GM18499 (cell line): ENCODE measurements around the gene FRMPD4.

ENCODE experiments used
- ATAC-seq: cut with Tn5 transposase; IDR thresholded peaks from one replicate; pipeline ENCODE4 v1.9.1; 2021; ENCODE audit warnings: moderate number of reproducible peaks; ENCODE audit not compliant: insufficient read depth, unreplicated experiment

The FRMPD4 gene

DNA sequence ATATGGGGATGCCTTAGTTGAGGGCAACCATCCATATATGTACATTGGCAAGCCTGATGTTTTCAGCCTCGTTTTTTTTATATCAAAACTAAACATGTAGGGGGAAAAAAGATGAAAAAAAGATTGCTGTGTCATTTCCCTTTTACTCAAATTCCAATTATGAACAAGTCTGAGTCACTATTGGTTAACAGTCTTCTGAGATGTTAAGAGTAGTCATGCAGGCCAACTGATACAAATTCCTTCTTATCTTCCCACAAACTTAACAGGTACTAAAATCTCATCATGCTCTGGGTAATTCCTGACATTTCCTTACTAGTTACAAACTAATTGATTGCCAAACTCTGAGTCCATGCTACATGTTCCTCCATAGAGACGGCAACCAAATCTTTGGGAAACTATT is 222.1 kb downstream of the FRMPD4 start:
- no peak for ATAC-seq

DNA sequence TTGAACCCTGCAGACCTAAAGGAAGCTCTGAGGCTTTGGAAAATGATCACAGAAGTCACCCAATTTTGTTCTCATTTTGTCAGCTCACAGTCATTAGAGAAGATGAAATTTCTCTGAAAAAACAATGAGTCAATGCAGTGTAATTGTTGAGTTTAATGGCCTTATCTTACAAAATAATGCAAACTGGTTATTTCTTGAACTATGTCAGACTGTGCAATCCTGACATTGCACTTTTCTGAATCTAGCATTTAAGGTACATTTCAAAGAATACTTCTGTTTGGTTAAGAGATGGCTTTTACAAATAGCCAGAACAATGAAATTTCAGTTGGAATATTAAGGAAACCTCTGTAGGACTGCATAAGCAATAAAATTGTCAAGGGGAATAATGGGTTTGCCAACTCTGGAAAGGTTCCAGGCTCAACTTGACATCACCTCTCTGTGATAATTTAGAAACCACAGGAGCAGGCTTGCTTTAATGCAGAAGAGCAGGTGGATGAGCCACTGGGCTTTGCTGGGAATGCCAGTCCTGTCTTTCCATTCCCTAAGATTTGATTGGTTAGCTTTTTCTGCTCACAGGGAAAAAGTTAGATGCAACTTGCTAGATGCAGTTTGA is 222.8 kb downstream of the FRMPD4 start:
- no peak for ATAC-seq

DNA sequence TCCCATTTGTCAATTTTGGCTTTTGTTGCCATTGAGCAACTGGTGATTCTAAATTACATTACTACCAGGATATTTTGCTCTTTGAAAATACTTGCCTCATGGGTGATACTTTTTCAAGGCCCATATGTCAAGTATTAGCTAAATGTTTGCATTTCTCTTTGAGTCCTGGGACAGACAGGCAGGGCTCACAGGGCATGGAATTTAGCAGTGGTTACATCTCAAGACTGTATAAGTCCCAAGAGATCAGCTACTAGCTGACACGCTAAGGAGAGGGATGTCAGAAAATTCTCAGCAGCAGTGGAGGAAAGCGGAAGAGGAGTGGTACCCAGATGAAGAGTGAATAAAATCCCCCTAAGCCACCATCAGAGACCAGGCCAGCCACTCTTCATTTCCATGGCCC is 224.9 kb downstream of the FRMPD4 start:
- ATAC-seq = no peak

DNA sequence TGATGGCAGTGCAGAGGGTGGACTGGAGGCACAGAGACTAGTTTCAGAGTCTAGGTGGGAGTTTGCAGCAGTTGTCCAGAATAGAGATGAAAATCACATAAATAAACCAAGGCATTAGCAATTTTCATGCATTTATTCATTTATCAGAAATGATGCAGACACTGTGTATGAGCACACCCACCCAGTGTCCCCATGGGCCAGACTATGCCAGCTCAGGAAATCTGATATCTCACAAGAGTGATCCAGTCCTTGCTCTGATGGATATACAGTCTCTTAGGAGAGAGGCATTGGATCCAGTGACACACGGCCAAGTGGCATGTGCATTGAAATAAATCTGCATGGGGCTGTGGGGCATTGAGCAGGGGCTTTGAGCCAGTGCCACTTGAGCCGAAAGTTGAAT is 228.2 kb downstream of the FRMPD4 start:
- ATAC-seq = no peak

DNA sequence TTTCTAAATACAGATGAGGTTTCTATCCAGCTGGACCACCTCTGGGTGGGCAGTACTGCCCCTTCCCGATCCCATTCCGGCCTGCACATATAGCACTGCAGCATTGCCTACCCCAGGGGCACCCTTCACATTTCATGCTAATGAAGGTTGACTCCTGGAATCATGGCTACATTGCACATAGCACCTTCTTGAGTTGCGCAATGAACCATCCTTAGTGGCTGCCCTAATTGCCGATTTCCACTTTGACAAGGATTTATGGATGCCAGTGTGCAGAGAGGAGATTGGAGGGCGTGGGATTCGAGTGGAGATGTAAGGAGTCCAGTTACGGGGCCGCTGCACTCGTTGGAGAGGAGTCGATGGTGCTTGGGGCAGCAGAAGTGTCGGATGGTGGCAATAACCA is 229.0 kb downstream of the FRMPD4 start:
- no peak for ATAC-seq

DNA sequence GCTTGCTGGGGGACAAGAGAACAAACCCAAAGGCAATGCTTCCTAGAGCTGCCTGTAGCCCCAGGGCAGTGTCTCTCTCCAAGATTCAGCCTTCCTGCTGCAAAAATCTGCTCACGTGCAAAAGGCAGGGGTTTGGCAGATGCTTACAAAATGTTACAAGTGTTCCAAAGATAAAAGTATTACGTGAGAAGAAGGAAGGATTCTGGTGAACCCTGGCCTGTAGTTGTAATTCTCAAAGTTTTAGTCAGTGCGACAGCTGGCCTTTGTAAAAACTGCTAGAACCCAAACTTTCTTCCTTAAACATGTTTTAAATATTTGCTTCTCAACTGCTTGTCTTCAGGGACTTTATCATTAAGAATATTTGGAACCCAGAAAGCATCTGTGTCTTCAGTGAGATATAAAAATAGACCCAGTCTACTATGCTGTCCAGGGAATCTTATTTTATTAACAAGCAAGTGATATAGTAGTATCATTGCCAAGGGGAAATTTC is 232.3 kb downstream of the FRMPD4 start:
- ATAC-seq = no peak

DNA sequence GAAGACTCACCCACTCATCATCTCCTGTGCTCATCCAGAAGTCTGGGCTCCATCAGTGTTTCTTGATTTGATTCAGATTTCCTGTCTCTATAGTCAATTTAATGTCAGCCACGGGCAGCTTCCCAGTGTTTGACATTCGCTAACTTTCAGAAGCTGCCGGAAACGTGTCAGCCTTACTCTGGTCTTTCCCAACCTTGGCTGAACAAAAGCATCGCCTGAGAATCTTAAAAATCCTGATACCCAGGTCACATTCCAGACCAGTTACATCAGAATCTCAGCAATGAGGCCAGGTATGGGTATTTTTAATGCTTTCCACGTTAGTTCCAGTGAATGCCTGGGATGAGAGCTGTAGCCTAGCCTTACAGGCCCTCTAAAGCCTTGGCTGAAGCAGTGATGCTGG is 233.8 kb downstream of the FRMPD4 start:
- ATAC-seq = no peak

DNA sequence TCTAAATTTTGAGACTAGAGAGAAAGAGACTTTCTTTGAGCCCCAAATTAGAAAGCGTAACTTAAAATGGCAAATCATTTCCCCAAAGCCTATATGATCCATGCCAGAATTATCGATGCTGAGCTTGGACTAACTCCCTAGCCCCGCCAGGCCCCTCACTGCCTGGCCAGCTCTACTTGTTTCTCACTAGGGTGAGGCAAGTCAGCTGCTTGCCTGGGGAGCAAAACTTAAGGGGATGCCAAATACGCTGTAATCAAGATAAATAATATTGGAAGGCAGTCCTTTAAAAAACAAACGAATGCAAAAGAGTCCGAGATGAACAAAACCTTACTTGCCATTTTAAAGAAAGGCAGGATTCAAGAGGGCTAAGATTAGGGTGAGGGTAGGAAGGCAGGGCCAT is 236.0 kb downstream of the FRMPD4 start:
- ATAC-seq = no peak

DNA sequence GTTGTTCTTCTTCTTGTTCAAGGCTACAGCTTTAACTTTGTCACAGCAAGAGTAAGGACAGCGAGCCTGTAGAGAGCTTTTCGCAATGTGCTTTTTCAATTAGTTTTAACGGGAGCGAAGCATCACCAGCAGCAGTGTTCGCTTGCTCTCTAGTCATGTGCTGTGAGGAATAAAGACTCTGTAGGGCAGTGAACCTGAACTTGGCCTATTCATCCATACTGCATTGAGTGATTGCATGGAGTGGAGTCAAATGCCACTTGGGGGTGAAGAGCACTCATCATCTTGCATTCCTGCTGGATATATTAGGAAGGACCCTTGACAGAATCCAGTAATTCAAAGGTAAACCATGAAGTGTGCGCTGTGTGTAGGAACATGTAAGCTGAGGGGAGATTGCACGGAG is 240.0 kb downstream of the FRMPD4 start:
- no peak for ATAC-seq

DNA sequence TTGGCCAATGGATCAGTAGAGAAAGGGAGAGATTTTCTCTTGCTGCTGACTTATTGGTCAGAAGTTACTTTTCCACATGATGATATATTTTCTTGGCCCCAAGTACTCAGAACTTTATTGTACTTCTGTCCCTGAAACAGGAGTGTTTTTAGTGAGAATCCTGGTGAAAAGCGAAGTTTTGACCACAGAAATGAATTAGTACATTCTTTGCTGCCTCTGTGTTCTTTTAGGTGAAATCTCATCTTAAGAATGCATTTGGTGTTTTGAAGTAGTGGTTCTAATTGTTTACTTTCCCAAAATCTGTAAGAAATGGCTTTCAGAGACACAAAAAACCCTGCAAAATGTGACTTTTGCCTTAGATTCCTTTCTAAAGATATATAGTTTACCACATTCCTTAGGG is 240.4 kb downstream of the FRMPD4 start:
- no peak for ATAC-seq

DNA sequence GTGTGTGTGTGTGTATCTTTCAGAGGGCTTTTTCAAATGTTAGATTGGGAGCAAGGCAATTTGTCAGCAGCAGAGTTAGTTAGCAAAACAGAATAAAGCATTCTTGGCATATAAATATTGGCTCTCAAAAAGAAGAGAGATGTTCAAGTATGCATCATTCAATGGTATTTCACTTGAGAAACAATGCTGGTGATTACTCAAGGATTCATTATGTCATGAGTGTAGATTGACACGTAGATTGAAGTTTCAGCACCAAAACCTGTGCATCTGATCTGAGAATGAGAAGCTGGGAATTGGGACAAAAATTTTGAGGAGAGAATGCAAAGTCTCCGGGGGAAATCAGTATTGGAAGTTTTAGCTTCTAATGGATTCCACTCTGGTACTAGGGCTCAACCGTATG is 241.4 kb downstream of the FRMPD4 start:
- ATAC-seq = no peak

DNA sequence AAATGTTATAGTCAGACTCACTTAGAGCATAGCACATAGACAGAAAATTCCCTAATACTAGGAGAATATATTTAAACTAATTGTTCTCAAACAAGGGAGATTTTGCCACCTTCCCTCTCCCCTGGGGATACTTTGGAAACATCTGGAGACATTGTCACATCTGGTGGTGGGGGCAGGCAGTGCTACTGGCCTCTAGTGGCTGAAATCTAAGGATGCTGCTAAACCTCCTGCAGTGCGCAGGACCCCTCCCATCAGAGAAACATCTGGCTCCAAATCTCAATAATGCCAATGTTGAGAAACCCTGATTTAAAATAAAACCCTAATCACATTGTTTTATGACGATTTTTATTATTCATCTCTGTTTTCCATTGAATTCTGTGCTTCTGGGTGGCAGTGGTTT is 244.9 kb downstream of the FRMPD4 start:
- no peak for ATAC-seq

DNA sequence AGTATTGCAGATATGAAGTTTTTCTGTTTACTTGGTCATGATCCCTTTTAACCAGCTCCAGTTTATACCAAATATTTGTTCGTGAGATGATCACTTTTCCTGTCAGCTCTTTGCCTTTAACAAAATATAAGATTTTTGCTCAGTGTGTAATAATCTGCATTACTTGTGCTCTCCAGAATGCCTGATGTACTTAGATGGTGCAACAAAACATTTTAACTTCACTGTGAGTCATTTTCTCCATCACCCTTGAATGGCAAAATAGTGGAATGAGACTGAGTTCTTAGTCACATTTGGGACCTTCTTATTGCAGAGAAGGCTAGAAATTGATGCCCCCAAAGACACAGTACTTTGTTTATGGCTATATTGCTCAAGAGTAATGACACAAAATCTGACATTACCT is 252.0 kb downstream of the FRMPD4 start:
- no peak for ATAC-seq

DNA sequence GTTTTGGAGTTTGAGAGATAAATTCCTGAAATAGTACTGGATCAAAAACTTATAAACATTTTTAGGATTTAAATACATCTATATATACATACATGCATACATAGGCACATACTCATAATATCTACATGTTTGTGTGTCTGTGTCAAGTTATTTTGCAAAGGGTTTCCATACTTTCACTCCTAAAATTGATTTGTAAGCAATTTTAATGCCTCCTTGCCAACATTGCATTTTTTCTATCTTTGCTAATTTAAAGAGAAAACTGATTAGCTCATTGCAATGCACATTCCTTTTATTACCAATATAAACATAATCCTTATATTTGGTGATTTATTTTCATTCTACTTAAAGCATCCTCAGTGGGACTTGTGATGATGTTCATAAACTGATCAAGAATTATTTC is 258.3 kb downstream of the FRMPD4 start:
- no peak for ATAC-seq

DNA sequence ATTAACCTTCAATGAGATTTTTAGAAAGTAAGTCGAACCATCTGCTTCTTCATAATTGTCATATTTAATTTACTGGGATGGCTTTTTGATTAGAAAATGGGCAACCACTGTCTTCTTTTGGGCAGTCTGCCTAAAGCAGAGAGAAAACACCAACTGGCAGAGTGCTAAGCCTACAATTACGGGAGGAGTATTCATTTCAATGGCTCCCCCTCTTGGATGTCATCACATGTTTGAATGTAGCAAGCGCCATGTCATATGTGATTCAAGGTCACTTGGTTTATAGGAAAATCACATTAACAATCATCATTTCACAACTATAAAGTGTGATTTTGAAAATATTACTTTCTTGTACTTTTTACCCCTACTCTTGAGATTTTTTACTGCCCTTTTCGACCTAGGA is 261.9 kb downstream of the FRMPD4 start:
- ATAC-seq = no peak

DNA sequence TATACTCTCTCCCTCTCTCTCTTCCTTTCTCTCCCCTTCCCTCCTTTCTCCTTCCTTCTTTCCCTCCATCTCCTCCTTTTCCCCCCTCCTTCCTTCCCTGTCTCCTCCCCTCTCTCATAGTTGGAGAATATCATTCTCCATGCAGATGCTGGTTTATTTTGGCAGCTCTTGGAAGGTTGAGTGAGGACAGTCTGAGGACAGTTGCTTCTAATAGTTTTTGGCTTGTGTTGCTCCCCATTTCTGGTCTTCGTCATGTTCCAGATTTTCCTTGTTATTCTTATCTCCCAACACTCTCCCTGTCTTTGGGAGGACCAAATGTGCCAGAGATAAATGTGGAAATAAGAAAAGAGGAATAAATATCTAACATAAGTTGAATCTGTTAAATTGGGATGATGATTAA is 263.0 kb downstream of the FRMPD4 start:
- no peak for ATAC-seq

DNA sequence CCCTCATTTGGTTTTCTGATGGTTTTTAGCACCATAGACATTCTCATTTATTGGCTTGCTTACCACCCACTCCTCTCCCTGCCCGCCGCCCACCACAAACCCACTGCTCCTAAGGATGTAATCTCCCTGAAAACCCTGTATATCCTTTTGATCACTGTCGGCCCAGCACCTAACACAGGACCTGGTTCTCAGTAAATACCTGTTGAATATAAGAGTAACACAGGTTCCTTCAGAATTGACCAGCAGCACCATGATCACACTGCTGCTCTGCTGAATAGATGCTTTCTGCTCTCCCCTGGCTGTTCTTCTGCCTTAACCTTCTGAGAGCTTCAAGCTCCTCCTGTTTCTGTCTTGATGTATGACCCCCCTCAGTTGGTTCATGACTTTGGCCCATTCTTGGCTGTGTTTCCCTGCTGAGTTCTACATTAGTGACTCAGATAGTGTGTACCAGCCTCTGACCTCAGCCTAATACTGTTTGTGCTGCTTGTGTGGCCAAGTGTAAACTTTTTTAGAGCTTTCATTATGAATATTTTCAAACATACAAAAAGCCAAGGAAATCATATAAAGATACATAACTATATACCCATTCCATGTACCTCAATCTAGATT is 265.3 kb downstream of the FRMPD4 start:
- ATAC-seq = no peak

DNA sequence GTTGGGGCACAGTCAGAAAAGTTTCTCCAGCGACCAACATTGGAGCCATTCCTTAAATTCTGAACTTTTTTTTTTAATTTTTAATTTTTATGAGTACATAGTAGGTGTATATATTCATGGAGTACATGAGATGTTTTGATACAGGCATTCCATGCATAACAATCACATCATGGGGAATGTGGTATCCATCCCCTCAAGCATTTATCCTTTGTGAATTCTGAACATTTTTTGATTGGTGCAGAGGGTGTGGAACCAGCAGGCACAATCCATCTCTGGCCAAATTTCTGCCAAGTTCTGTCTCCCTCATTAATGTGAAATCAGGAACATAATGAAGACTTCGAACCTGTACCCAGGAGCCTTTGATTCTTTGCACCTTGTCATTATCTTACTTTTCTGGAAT is 267.0 kb downstream of the FRMPD4 start:
- no peak for ATAC-seq

DNA sequence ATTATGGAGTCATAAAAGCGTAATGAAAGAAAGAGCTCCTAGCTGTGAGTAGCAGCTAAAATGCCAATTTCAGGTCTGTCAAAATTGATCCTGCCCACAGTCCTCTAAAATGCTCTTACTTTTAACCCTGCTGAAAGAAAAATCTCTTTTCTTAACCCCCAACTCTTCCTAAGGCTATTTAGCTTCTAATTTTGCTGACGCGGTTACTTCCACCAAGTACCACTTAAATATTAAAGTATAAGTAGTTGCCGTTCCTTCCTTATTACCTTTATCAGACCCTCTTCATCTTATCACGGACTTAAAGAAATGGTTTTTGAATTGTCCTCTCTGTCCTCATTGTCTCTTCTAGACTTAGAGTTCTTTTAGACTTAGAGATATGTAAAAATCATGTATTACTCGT is 272.2 kb downstream of the FRMPD4 start:
- no peak for ATAC-seq

DNA sequence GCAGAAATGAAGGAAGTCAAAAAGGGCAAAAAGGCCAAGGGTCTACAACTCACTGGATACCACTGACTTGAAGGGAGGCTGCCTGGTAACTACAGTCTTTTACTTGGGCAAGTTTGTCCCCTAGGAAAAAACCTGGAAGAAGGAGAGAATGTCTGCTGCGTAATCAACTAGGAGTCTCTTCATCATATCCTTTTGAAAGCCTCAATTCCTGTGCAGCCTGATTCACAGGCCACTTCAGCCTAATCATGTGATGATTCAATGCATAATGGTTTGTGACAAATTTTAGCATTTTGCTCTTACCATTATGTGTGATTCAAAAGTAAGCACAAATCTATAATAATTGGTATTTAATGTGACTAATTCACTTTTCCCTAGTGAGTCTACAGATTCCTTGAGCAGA is 273.6 kb downstream of the FRMPD4 start:
- no peak for ATAC-seq

DNA sequence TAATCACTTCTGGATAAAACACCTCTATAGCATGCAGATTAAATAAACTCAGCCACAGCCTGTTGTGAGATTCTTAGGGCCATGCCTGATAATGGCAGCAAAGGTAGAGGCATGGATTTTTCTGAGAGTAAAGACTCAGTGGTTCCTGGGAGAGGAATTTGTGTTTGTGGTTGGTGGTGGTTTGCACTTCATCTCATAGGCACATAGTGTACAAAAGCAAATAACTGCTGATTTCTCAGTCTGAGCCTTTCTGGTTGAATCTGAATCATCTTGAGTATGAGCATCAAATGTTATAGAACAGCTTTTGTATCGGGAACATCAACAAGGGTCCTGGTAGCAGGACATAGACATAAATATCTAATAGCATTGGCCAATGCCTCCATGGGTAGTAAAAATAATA is 274.3 kb downstream of the FRMPD4 start:
- ATAC-seq = no peak

DNA sequence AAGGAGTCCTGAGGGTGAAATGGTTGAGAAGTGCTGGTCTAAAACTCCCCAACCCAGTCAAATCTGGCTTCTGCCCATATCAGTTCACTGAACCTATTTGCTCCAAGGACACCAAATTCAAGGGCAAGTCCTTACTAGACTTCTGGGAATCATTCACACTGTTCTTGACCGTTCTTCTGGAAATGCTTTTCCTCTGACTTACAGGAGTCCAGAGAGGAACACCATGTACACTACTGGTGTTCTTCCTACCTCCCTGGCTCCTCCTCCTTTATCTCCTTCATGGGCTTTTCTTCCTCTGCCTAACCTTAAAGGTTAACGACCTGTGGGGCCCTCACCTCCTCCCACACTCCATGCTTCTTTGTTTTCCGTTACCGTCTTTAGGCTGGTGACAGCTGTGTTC is 281.3 kb downstream of the FRMPD4 start:
- no peak for ATAC-seq
